ENCODE measurements around the gene AFF2. TPM values are rescaled to one million over a fixed set of nuclear protein-coding genes. Genes with fewer than 3 reads are reported as not detected.
"Not testable (repeated sequence)": the region's sequence is repeated elsewhere in the genome, so short reads cannot be mapped to it uniquely, and the experiment has no call there.

The AFF2 gene
- total and polyA plus RNA-seq, 12 donors, result 0.07 to 17.9 (median 1.7) TPM

- H3K27me3 ChIP-seq, result no peaks in the 10 kb centered on the region
- intact Hi-C loops (cut with DNase I), result no loop called here
- H3K4me1 ChIP-seq (replicated peaks in 1 of 2), result no peaks in the 10 kb centered on the region
- no peak overlapping the region for H3K4me3 ChIP-seq
- no peaks in the 10 kb centered on the region for H3K36me3 ChIP-seq (replicated peaks in 1 of 2)
- no peak for DNase-seq
- H3K9me3 ChIP-seq (replicated peaks in 1 of 3), result no peaks in the 10 kb centered on the region
- no peak overlapping the region for H3K27ac ChIP-seq
- TF ChIP-seq POLR2A (IDR thresholded peaks at IDR 0.05), result no peak
- TF ChIP-seq CTCF (IDR thresholded peaks at IDR 0.05), result no peak
These were observed 393.0 kb downstream of the AFF2 start for GRCh38 chrX:148893395-148893794.

GRCh38 chrX:148902581-148902980 is 402.2 kb downstream of the AFF2 start:
- TF ChIP-seq CTCF (IDR thresholded peaks at IDR 0.05), result no peak
- TF ChIP-seq POLR2A (IDR thresholded peaks at IDR 0.05), result no peak
- no peak for DNase-seq
- intact Hi-C loops (cut with DNase I), result no loop called here
- H3K4me3 ChIP-seq, result no peak overlapping the region
- H3K27me3 ChIP-seq, result no peaks in the 10 kb centered on the region
- no peak overlapping the region for H3K27ac ChIP-seq
- H3K4me1 ChIP-seq (replicated peaks in 1 of 2), result no peaks in the 10 kb centered on the region
- no peaks in the 10 kb centered on the region for H3K36me3 ChIP-seq (replicated peaks in 1 of 2)
- no peaks in the 10 kb centered on the region for H3K9me3 ChIP-seq (replicated peaks in 1 of 3)

- Histone ChIP-seq H3K9me3 (replicated peaks in 1 of 3) (no peaks in the 10 kb centered on the region), H3K36me3 (replicated peaks in 1 of 2) (no peaks in the 10 kb centered on the region), H3K4me3 (no peak overlapping the region), H3K4me1 (replicated peaks in 1 of 2) (no peaks in the 10 kb centered on the region), H3K27me3 (no peaks in the 10 kb centered on the region), H3K27ac (no peak overlapping the region)
- TF ChIP-seq CTCF (IDR thresholded peaks at IDR 0.05), result no peak
- no peak for TF ChIP-seq POLR2A (IDR thresholded peaks at IDR 0.05)
- no peak for DNase-seq
- intact Hi-C loops (cut with DNase I), result no loop called here
- 61 to 66% (median 64%) methylated on average over 3 of the region's 3 CpGs for WGBS, 4 donors
These were observed 402.8 kb downstream of the AFF2 start for GRCh38 chrX:148903176-148903575.

- Histone ChIP-seq H3K27ac (no peak overlapping the region), H3K36me3 (replicated peaks in 1 of 2) (no peaks in the 10 kb centered on the region), H3K9me3 (replicated peaks in 1 of 3) (no peaks in the 10 kb centered on the region), H3K4me3 (no peak overlapping the region), H3K27me3 (no peaks in the 10 kb centered on the region), H3K4me1 (replicated peaks in 1 of 2) (no peaks in the 10 kb centered on the region)
- DNase-seq, result no peak
- TF ChIP-seq POLR2A (IDR thresholded peaks at IDR 0.05), result no peak
- 38 to 56% (median 47%) methylated on average over 3 of the region's 3 CpGs for WGBS, 4 donors
- intact Hi-C loops (cut with DNase I), result no loop called here
These were observed 404.1 kb downstream of the AFF2 start for GRCh38 chrX:148904421-148905111.

- intact Hi-C loops (cut with DNase I), result no loop called here
- WGBS, 4 donors, result 46 to 73% (median 58%) methylated on average over 5 of the region's 5 CpGs
- Histone ChIP-seq H3K36me3 (replicated peaks in 1 of 2) (no peaks in the 10 kb centered on the region), H3K4me3 (no peak overlapping the region), H3K27ac (no peak overlapping the region), H3K9me3 (replicated peaks in 1 of 3) (no peaks in the 10 kb centered on the region), H3K4me1 (replicated peaks in 1 of 2) (no peaks in the 10 kb centered on the region), H3K27me3 (no peaks in the 10 kb centered on the region)
- TF ChIP-seq POLR2A (IDR thresholded peaks at IDR 0.05) (no peak), CTCF (IDR thresholded peaks at IDR 0.05) (no peak)
- DNase-seq, result no peak
These were observed 405.0 kb downstream of the AFF2 start for GRCh38 chrX:148905400-148905799.

- intact Hi-C loops (cut with DNase I); H3K36me3 ChIP-seq (replicated peaks in 1 of 2); H3K27me3 ChIP-seq; H3K4me3 ChIP-seq; H3K9me3 ChIP-seq (replicated peaks in 1 of 3); H3K4me1 ChIP-seq (replicated peaks in 1 of 2); DNase-seq; H3K27ac ChIP-seq: not testable (repeated sequence)
- 90 to 100% (median 93%) methylated on average over 7 to 11 of the region's 11 CpGs for WGBS, 4 donors
These were observed 406.2 kb downstream of the AFF2 start for GRCh38 chrX:148906628-148907027.
